Fibroblast of lung (primary cell): Measurements from ENCODE around the gene MILR1.

Experiments used
- CTCF ChIP-seq, 2 donors: IDR thresholded peaks in 1 of 2; conservative IDR thresholded peaks in 1 of 2; 1 replicate in 1 of 2; 2 replicates in 1 of 2; pipeline ENCODE4 v1.5.1; 2011 to 2012; ENCODE audit warnings: low read length in 2 of 2, control low read depth in 1 of 2, inconsistent platforms in 1 of 2, low read depth in 1 of 2, mild to moderate bottlenecking in 1 of 2
- EZH2 ChIP-seq: IDR thresholded peaks from 2 replicates; pipeline ENCODE4 v1.5.1; 2012; ENCODE audit warnings: low read length, control low read depth, mild to moderate bottlenecking; ENCODE audit errors: missing control alignments

DNA sequence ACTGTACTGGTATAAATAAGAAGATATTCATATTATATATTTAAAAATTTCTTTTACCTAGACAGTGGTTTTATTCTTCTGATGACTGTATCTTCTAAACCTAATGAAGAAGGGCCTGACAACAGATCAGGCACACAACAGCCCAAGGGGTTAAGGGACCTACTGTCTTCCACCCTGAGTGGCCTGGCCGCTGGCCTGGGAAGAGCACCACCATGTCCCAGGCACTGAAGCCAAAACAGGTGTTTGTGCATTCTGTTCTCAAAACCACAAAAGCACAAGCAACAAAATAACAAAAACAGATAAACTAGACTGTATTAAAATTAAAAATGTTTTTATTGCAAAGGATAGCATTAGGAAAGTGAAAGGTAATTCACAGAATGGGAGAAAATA is 49.2 kb upstream of the MILR1 start:
- no peak for TF ChIP-seq EZH2
- no peak for TF ChIP-seq CTCF (conservative IDR thresholded peaks at IDR 0.05 in 1 of 2, IDR thresholded peaks at IDR 0.05 in 1 of 2; ENCODE audit: low read depth in 1 of 2, low read length in 2 of 2)
